Astrocyte of the spinal cord (primary cell): Measurements from ENCODE around the gene ANKRD2.

ENCODE experiments used
- DNase-seq: peaks from one replicate; pipeline ENCODE4 v3.0.0; 2011; ENCODE audit warnings: low read depth, low spot score
- H3K4me3 ChIP-seq: 2 replicates; pipeline ENCODE4 v1.5.1; 2011; ENCODE audit warnings: low read depth, mild to moderate bottlenecking, low read length, moderate library complexity
- in situ Hi-C: cut with HindIII; loops from 2 replicates; pipeline ENCODE4 v1.10.0; 2017; ENCODE audit warnings: low sequenced_read_pairs
- TF ChIP-seq, protein P1 (sequence below): IDR thresholded peaks from 2 replicates; pipeline ENCODE4 v1.5.1; 2012; ENCODE audit warnings: low read depth, mild to moderate bottlenecking, low read length, inconsistent platforms

The ANKRD2 gene

DNA sequence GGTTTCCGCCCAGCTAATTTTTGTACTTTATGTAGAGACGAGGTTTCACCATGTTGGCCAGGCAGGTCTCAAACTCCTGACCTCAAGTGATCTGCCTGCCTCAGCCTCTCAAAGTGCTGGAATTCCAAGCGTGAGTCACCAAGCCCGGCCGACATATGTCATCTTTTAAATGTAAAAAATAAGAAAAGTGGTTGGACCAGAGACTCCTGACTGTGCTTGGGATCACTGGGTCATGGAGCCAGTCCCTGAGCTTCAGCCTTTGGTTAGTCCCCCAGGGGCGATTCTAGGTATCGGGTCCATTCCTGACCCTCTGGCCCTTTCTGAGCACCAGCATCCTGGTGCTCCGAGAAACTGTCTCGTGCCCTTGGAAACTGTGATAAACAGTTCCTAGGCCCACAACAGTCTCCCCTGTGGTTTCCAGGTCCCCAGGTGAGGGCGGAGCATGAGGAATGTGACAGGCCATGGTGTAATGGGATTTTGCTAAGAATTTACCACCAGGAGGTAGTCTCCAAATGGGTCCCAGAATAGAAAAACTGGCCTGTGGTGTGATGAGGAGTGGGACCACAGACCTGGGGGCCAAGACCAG lies 41.1 kb upstream of the ANKRD2 start:
- TF ChIP-seq, protein P1, sequence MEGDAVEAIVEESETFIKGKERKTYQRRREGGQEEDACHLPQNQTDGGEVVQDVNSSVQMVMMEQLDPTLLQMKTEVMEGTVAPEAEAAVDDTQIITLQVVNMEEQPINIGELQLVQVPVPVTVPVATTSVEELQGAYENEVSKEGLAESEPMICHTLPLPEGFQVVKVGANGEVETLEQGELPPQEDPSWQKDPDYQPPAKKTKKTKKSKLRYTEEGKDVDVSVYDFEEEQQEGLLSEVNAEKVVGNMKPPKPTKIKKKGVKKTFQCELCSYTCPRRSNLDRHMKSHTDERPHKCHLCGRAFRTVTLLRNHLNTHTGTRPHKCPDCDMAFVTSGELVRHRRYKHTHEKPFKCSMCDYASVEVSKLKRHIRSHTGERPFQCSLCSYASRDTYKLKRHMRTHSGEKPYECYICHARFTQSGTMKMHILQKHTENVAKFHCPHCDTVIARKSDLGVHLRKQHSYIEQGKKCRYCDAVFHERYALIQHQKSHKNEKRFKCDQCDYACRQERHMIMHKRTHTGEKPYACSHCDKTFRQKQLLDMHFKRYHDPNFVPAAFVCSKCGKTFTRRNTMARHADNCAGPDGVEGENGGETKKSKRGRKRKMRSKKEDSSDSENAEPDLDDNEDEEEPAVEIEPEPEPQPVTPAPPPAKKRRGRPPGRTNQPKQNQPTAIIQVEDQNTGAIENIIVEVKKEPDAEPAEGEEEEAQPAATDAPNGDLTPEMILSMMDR: no peak
- DNase-seq: peak; percentile 48
- in situ Hi-C loops: no loop called here
- H3K4me3 ChIP-seq: no peak overlapping the region

DNA sequence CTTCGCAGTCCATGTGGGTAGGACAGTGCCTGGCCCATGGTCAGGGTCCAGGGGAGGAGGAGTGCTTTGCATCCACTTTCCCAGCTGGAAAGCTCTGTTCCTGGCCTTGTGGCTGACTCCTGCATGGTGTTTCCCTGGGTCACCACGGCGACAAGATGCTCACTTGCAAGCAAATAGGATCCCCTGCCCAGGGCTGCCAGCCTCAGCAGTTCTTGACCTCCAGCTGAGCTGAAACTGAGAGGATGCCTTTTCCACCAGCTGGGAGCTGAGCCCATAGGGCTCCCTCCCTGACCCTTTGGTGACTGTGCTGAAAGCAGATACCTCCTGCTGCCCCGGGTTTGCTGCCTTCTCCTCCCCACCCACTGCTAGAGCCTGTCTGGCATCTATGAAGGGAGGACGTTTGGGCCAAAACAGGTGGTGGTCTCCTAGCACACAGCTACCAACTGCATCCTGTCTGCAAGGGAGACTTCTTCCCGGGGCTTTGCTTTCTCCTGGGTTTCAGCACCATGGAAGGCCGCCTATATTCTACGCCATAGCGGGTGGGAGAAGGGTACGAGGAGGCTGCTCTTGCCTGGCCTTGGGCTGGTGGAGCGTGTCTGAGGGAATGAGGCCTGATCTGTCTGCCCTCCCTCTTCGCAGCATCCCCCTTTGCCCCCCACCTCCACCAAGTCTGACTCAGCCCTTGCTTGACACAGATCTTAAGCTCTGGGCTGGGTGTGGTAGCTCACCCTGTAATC lies 39.5 kb upstream of the ANKRD2 start:
- peak; percentile 73 for DNase-seq
- in situ Hi-C loops: no loop called here
- no peak overlapping the region for H3K4me3 ChIP-seq
- TF ChIP-seq, protein P1: no peak

DNA sequence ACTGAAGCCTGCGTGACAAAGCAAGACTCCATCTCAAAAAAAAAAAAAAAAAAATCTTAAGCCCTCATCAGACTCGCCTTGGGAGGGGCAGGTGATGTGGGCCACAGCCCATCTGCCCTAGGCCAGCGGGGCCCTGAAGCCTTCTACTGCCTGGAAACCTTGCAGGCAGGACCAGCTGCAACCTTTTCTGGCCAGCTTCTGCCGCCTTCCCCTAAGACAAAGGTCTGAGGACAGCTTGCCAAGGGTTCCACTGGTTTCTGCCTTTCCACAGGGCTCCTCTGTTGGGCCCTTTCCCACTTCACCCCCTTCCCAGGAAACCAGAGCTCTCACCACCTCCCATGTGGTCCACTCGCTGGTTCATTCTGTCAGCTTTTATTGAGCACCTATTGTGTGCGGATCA lies 38.7 kb upstream of the ANKRD2 start:
- H3K4me3 ChIP-seq: no peak overlapping the region
- TF ChIP-seq, protein P1: no peak
- DNase-seq: no peak
- in situ Hi-C loops: no loop called here

DNA sequence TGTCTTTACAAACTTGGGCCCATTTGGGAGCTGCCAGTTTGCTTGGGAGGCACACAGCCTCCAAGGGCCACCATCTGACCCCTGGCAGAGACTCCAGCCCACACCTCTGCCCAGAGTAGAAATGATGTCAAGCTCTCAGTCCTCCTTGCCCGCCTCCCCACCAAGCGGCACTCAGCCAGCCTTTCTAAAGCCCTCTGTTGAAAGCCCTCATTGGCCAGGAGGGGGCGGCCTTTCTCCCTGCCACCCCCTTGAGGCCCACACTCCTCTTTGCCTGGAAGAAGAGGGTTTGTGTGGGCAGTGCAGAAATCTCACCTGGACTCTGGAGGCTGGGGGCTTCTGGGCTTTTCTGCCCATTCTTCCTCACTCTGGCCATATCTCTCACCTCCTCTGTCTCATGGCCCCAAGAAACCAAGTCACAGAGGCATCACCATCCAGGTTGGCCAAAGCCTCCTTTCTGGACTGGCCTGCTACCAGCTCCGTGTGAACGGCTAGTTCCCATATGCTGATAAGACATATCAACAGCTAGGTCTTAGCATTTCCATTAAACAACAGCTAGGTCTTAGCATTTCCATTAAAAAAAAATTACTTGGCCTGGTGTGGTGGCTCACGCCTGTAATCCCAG lies 37.7 kb upstream of the ANKRD2 start:
- H3K4me3 ChIP-seq: no peak overlapping the region
- in situ Hi-C loops: no loop called here
- no peak for DNase-seq
- TF ChIP-seq, protein P1: peak; percentile 51

DNA sequence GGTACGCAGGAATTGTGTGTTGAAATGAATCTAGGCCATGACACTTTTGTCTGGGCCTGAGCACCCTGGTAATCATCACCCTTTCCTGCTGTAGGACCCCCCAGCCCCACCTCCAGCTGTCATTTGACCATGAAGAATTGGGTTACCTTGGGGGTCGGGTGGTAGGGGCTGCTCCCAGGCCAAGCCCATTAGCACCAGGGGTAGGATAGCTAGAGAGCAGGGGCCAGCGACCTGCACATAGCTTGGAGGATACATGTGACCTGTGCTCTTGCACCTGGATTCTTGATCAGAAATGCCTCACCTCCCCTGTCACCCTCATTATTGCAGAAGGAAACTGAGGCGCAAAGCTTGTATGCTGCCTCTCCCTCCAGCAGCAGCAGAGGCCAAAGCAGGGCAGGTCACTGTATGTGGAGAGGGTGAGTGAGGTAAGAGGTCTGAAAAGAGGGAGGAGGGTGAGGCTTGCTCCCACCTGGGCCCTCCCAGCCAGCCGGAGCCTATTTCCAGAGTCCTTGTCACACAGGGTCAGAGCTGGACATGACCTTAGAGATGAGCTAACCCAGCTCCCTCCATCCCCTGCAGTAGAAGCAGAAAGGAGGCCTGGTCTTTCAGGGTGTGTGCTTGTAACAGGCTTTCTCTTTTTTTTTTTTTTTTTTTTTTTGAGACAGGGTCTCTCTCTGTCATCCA lies 35.3 kb upstream of the ANKRD2 start:
- no peak for DNase-seq
- TF ChIP-seq, protein P1: no peak
- in situ Hi-C loops: no loop called here
- H3K4me3 ChIP-seq: no peak overlapping the region

DNA sequence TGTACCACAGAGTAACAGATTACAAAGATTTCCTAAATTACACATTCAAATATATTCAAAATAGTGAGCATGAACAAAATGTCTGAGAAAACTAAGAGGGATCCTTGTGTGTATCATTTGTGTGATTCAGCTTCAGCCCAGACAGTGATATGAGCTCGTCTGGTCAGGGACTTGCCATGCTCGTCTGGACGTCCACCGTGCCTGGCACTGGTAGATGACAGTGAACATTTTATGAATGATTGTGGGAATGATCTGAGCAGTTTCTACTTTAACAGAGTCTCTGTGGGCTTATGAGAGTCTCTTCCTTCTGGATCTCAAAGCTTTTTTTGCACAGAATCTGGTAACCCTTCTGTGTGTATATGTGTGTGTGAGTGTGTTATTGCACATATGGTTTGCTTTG lies 34.2 kb upstream of the ANKRD2 start:
- in situ Hi-C loops: no loop called here
- peak; percentile 42 for DNase-seq
- no peak overlapping the region for H3K4me3 ChIP-seq
- TF ChIP-seq, protein P1: no peak
